ENCODE measurements around the gene POC1B. TPM values are rescaled to one million over a fixed set of nuclear protein-coding genes. Genes with fewer than 3 reads are reported as not detected.
A peak's percentile ranks its signal among the peaks of the same experiment; 100 is the strongest.

POC1B gene
- total RNA-seq, 1 donor from 2014 or later = 18.4 TPM

- no peak overlapping the region for H3K4me3 ChIP-seq (ENCODE audit: low read depth, low read length)
- no peak for DNase-seq (ENCODE audit: low read depth)
- H3K27me3 ChIP-seq (ENCODE audit: control insufficient read depth, insufficient read depth, low read length) = no peaks in the 10 kb centered on the region
- TF ChIP-seq CTCF (IDR thresholded peaks at IDR 0.05; ENCODE audit: insufficient read depth, low read length, poor library complexity, severe bottlenecking) = no peak
- no peaks in the 10 kb centered on the region for H3K36me3 ChIP-seq (ENCODE audit: control insufficient read depth, insufficient read depth, low read length)
These were observed 134.0 kb downstream of the POC1B start for GRCh38 chr12:89391726-89392336.

GRCh38 chr12:89390802-89391673 lies 134.8 kb downstream of the POC1B start:
- TF ChIP-seq CTCF (IDR thresholded peaks at IDR 0.05; ENCODE audit: insufficient read depth, low read length, poor library complexity, severe bottlenecking) = no peak
- peak; percentile 65 for DNase-seq (ENCODE audit: low read depth)
- no peaks in the 10 kb centered on the region for H3K36me3 ChIP-seq (ENCODE audit: control insufficient read depth, insufficient read depth, low read length)
- no peak overlapping the region for H3K4me3 ChIP-seq (ENCODE audit: low read depth, low read length)
- H3K27me3 ChIP-seq (ENCODE audit: control insufficient read depth, insufficient read depth, low read length) = no peaks in the 10 kb centered on the region

- Histone ChIP-seq H3K4me3 (ENCODE audit: low read depth, low read length) (no peak overlapping the region), H3K36me3 (ENCODE audit: control insufficient read depth, insufficient read depth, low read length) (no peaks in the 10 kb centered on the region), H3K27me3 (ENCODE audit: control insufficient read depth, insufficient read depth, low read length) (no peaks in the 10 kb centered on the region)
- no peak for TF ChIP-seq CTCF (IDR thresholded peaks at IDR 0.05; ENCODE audit: insufficient read depth, low read length, poor library complexity, severe bottlenecking)
- no peak for DNase-seq (ENCODE audit: low read depth)
These were observed 135.8 kb downstream of the POC1B start for GRCh38 chr12:89389755-89390661.

- no peaks in the 10 kb centered on the region for H3K36me3 ChIP-seq (ENCODE audit: control insufficient read depth, insufficient read depth, low read length)
- no peak for DNase-seq (ENCODE audit: low read depth)
- TF ChIP-seq CTCF (IDR thresholded peaks at IDR 0.05; ENCODE audit: insufficient read depth, low read length, poor library complexity, severe bottlenecking) = no peak
- H3K4me3 ChIP-seq (ENCODE audit: low read depth, low read length) = no peak overlapping the region
- no peaks in the 10 kb centered on the region for H3K27me3 ChIP-seq (ENCODE audit: control insufficient read depth, insufficient read depth, low read length)
These were observed 139.7 kb downstream of the POC1B start for GRCh38 chr12:89386138-89386537.

GRCh38 chr12:89384807-89385206 lies 141.0 kb downstream of the POC1B start:
- no peak for TF ChIP-seq CTCF (IDR thresholded peaks at IDR 0.05; ENCODE audit: insufficient read depth, low read length, poor library complexity, severe bottlenecking)
- H3K36me3 ChIP-seq (ENCODE audit: control insufficient read depth, insufficient read depth, low read length) = no peaks in the 10 kb centered on the region
- no peak overlapping the region for H3K4me3 ChIP-seq (ENCODE audit: low read depth, low read length)
- no peak for DNase-seq (ENCODE audit: low read depth)
- no peaks in the 10 kb centered on the region for H3K27me3 ChIP-seq (ENCODE audit: control insufficient read depth, insufficient read depth, low read length)
